ENCODE measurements around the gene SEZ6L.

DNA sequence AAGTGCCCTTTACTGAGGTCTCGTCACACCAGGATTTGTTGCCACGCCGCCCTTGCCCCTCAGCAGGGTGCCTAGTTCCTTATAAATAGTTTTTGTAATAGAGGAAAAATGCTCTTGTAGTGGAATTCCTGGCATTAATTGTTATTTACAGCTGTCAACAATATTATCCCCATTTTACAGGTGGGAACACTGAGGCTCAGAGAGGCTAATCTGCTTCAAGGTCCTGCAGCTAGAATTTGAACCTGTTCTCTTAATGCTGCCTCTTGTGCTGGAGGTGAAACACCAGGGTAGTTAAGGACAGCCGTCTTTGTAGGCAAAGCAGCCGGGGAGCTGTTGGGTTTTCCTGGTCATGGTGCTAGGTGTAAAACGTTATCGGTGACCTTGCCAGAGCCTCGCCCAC, 159.0 kb downstream of the SEZ6L start:
- no peak for TF ChIP-seq POLR2A (IDR thresholded peaks at IDR 0.05; ENCODE audit: low read depth, low read length)
- TF ChIP-seq TAF1 (IDR thresholded peaks at IDR 0.05; ENCODE audit: borderline replicate concordance, low read depth, low read length) = no peak
- TF ChIP-seq POLR2AphosphoS5 (IDR thresholded peaks at IDR 0.05; ENCODE audit: low read depth, low read length) = no peak
